GM18505 (cell line): ENCODE measurements around the gene ACTR1B.
"Not testable (repeated sequence)": the region's sequence is repeated elsewhere in the genome, so short reads cannot be mapped to it uniquely, and the experiment has no call there.

Experiments
- ATAC-seq: cut with Tn5 transposase; IDR thresholded peaks from one replicate; pipeline ENCODE4 v1.9.1; 2021; ENCODE audit not compliant: unreplicated experiment
- POLR2A ChIP-seq: IDR thresholded peaks from 4 replicates; pipeline ENCODE4 v1.6.1; 2011; ENCODE audit warnings: borderline replicate concordance; ENCODE audit not compliant: insufficient read depth, insufficient read length; ENCODE audit errors: extremely low read depth

The ACTR1B gene

GRCh38 chr2:97701186-97701585 lies 37.3 kb upstream of the ACTR1B start:
- ATAC-seq: no peak
- no peak for TF ChIP-seq POLR2A

GRCh38 chr2:97699765-97700444 lies 36.1 kb upstream of the ACTR1B start:
- ATAC-seq: no peak
- TF ChIP-seq POLR2A: no peak

DNA sequence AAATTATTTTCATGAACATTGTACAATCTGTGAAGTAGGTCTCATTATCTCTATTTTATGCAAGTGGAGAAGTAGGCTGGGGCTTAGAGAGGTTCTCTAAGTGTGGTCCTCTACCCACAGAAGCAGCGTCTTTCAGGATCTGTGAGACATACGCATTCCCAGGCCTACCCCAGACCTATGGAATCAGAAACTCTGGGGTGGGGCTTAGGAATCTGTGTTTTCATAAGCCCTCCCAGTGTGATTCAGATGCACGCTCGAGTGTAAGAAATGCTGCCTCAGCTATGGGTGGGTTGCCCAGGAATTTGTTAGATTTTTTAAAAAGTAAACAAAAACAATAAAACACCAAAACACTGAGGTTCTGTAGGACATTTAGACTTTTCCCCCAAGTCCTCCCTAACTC lies 34.7 kb upstream of the ACTR1B start:
- no peak for ATAC-seq
- no peak for TF ChIP-seq POLR2A

DNA sequence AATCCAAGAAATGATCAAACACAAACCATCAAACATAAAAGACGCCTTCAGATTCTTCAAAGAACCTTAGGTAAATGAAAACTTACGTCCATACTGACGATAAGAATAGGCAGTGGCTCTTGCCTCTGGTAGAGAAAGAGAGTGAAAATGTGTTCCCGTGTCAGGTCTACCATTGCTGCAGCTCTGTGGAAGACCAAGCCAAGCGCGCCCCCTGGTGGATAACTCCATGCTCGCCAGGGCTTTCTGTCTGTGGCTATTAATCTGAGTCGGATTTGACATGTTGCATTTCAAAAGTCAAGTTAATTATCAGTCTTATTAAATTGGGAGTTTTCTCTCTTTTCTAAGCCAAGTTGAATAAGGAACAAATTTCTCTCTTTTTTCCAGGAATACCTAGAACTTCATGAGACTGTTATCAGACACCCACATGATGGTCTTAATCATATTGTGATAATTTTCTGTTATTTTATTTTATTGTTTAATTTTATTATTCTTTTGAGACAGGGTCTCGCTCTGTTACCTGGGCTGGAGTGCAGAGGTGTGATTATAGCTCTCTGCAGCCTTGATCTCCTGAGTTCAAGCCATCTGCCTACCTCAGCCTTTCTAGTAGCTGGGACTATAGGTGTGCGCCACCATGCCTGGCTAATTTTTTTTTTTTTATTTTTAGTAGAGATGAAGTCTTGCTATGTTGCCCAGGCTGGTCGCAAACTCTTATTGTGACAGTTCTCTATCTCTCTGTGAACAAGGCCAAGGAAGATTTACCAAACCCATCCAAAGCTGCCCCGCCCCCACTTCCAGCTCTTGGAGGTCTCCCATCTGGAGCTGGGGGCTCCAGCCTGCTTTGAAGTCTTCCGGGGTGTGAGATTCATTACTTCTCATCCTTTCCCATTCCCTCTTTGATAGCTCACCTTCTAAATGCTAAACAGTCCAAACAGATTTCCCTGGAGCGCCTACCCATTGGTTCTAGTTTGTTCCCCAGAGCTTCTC lies 33.7 kb upstream of the ACTR1B start:
- peak; percentile 44 for ATAC-seq
- TF ChIP-seq POLR2A: no peak

DNA sequence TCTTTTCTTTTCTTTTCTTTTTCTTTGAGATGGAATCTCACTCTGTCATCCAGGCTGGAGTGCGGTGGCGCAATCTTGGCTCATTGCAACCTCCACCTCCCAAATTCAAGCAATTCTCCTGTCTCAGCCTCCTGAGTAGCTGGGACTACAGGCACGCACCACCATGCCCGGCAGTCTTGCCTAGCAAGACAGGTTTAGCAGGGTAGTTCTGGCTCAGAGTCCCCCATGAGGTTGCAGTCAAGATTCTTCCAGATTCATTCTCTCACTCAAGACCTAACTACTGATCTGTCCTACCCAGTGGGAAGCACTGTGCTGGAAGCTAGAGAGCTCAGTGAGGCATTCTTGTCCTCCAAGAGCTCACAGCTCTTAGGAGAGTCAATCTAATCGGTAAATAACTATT lies 31.9 kb upstream of the ACTR1B start:
- ATAC-seq: no peak
- no peak for TF ChIP-seq POLR2A

DNA sequence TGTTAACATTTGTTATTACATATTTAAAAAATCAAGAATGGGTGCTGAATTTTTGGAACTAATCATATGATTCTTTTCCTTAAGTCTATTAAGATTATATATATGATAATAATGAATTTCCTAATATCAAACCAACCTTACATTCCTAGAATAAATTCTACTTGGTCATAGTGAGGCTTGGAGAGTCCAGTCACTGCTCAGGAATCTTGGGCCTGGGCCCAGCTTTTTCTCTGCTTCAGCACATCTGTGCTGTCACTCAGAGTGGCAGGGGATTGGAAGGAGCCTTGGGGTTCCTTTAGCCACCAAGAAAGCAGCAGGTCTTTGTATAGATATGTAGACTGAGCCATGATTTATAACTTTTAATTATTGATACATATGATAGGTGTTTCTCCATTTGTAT lies 29.6 kb upstream of the ACTR1B start:
- TF ChIP-seq POLR2A: no peak
- ATAC-seq: no peak

GRCh38 chr2:97691166-97691565 lies 27.3 kb upstream of the ACTR1B start:
- no peak for ATAC-seq
- no peak for TF ChIP-seq POLR2A

- no peak for TF ChIP-seq POLR2A
- no peak for ATAC-seq
Measured at GRCh38 chr2:97688062-97688827, 24.4 kb upstream of the ACTR1B start.

GRCh38 chr2:97687235-97687634 lies 23.4 kb upstream of the ACTR1B start:
- not testable (repeated sequence) for ATAC-seq

DNA sequence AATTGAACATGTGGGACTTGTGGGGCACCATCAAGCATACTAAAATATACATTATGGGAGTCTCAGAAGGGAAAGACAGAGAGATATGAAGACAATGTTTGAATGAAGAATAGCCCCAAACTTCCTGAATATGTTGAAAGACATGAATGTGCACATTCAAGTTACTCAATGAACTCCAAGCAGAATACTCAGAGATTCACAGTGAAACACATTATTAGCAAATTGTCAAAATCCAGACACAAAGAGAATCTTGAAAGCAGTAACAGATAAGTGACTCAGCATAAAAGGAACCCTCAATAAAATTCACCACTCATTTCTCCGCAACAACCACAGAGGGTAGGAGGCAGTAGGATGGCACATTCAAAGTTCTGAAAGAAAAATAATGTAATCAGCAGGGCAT lies 14.5 kb upstream of the ACTR1B start:
- no peak for TF ChIP-seq POLR2A
- ATAC-seq: no peak

DNA sequence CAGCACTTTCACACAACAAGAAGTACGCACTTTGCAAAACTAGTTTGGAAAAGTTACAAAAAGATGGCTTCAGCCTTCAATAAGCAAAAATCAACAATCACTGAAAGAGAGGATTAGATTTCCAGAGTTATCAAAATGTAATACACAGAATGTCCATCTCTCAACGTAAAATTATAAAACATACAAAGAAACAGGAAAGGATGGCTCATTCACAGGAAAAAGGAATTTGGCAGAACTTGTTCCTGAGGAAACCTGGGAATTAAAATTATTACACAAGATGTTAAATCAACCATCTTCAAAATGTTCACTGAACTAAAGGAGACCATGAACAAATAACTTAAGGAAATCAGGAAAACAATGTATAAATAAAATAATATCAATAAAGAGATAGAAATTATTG lies 13.6 kb upstream of the ACTR1B start:
- ATAC-seq: no peak
- TF ChIP-seq POLR2A: no peak

DNA sequence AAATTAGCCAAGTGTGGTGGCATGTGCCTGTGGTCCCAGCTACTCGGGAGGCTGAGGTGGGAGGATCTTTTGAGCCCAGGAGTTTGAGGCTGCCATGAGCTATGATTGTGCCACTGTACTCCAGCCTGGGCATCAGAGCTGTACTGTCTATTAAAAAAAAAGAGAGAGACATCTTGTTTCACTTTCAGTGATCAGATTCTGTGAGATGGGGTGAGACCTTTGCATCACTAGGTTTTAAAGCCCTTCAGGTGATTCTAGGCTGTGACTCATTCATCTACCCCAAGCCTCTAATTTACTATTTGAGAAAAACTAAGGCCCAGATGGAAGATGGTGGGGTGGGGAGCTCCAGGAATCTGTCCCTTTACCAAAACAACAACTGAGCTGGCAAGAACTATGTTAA lies 12.8 kb upstream of the ACTR1B start:
- no peak for ATAC-seq
- TF ChIP-seq POLR2A: no peak

GRCh38 chr2:97675430-97676113 lies 11.7 kb upstream of the ACTR1B start:
- TF ChIP-seq POLR2A: no peak
- no peak for ATAC-seq

- ATAC-seq: no peak
- no peak for TF ChIP-seq POLR2A
Measured at GRCh38 chr2:97673915-97674283, 10.1 kb upstream of the ACTR1B start.
